Smooth muscle cell (in vitro differentiated cells): ENCODE results near the gene MLXIPL. TPM values are rescaled to one million over a fixed set of nuclear protein-coding genes. Genes with fewer than 3 reads are reported as not detected.
"Not testable (repeated sequence)": the region's sequence is repeated elsewhere in the genome, so short reads cannot be mapped to it uniquely, and the experiment has no call there.

Experiments
- DNase-seq: peaks from one replicate; lab custom pipeline; 2025; ENCODE audit not compliant: unreplicated experiment; lab: John Stamatoyannopoulos, UW
- H2AFZ ChIP-seq: fragments of 200-600 bp; sonication (generic); 2 replicates; pipeline ENCODE4 v1.6.0; 2016; ENCODE audit warnings: antibody characterized with exemption, low read depth, mild to moderate bottlenecking
- H3F3A ChIP-seq: fragments of 200-600 bp; sonication (generic); 2 replicates; pipeline ENCODE4 v1.6.0; 2017; ENCODE audit warnings: antibody characterized with exemption, low read depth
- H3K27ac ChIP-seq: fragments of 200-600 bp; sonication (generic); 2 replicates; pipeline ENCODE4 v1.5.1; 2016; ENCODE audit warnings: low read depth, mild to moderate bottlenecking
- H3K27me3 ChIP-seq: fragments of 200-600 bp; sonication (generic); 2 replicates; pipeline ENCODE4 v1.6.1; 2016; ENCODE audit warnings: low read depth, mild to moderate bottlenecking
- H3K36me3 ChIP-seq: fragments of 200-600 bp; sonication (generic); 2 replicates; pipeline ENCODE4 v1.5.1; 2016; ENCODE audit warnings: low read depth
- H3K4me1 ChIP-seq: fragments of 200-600 bp; sonication (generic); 2 replicates; pipeline ENCODE4 v1.5.1; 2016; ENCODE audit warnings: low read depth
- H3K4me2 ChIP-seq: fragments of 200-600 bp; sonication (generic); 2 replicates; pipeline ENCODE4 v1.6.0; 2016; ENCODE audit warnings: mild to moderate bottlenecking
- H3K4me3 ChIP-seq: fragments of 200-600 bp; sonication (generic); 2 replicates; pipeline ENCODE4 v1.5.1; 2016; ENCODE audit warnings: mild to moderate bottlenecking
- H3K79me2 ChIP-seq: fragments of 200-600 bp; sonication (generic); 2 replicates; pipeline ENCODE4 v1.6.0; 2016; ENCODE audit warnings: low read depth, mild to moderate bottlenecking
- H3K9ac ChIP-seq: fragments of 200-600 bp; sonication (generic); 2 replicates; pipeline ENCODE4 v1.6.0; 2016; ENCODE audit warnings: low read depth
- H3K9me3 ChIP-seq: fragments of 200-600 bp; sonication (generic); replicated peaks from 2 replicates; pipeline ENCODE4 v1.5.1; 2016; ENCODE audit warnings: low read depth
- H4K20me1 ChIP-seq: fragments of 200-600 bp; sonication (generic); 2 replicates; pipeline ENCODE4 v1.6.0; 2016; ENCODE audit warnings: low read depth
- CTCF ChIP-seq: fragments of 200-600 bp; sonication (generic); IDR thresholded peaks from 2 replicates; pipeline ENCODE4 v1.5.1; 2017; ENCODE audit warnings: borderline replicate concordance, mild to moderate bottlenecking, antibody characterized with exemption; ENCODE audit not compliant: insufficient read depth, poor library complexity, severe bottlenecking
- WGBS: methylation state at CpG from one replicate; pipeline ENCODE4 v1.1.7; 2016; ENCODE audit warnings: low lambda C conversion rate; 5-methylcytosine and 5-hydroxymethylcytosine counted together
- polyA plus RNA-seq: library from polyadenylated mRNA; unstranded; fragments of >200 nt; fragmentation: Nextera tagmentation; extraction: Ambion mirVana; gene quantifications from 2 replicates; pipeline ENCODE4 v1.2.1, GENCODE V29; 2016
- total RNA-seq: library from RNA; depleted of rRNA; stranded (reverse); fragments of >200 nt; gene quantifications from 2 replicates; pipeline ENCODE4 v1.2.3, GENCODE V29; 2014

The MLXIPL gene
- total and polyA plus RNA-seq, 2 experiments from 2014 or later, result not detected

- TF ChIP-seq CTCF, result no peak
- Histone ChIP-seq H4K20me1 (peaks cover 47% of the 10 kb centered on the region), H2AFZ (no peak overlapping the region), H3K4me1 (peaks cover 9% of the 10 kb centered on the region), H3K79me2 (peaks cover 59% of the 10 kb centered on the region), H3K9ac (no peak overlapping the region), H3K27me3 (no peaks in the 10 kb centered on the region), H3K4me2 (peak overlapping the region; percentile 97), H3K4me3 (no peak overlapping the region), H3K36me3 (peaks cover 10% of the 10 kb centered on the region), H3K9me3 (no peaks in the 10 kb centered on the region), H3F3A (peaks cover 11% of the 10 kb centered on the region), H3K27ac (peak overlapping the region; percentile 100)
- DNase-seq, result no peak
- 90% methylated on average over 6 of the region's 6 CpGs for WGBS
Observed at GRCh38 chr7:73555411-73555982, 68.8 kb downstream of the MLXIPL start.

- H3K4me3 ChIP-seq, H3K9me3 ChIP-seq, H3K9ac ChIP-seq, H3K4me1 ChIP-seq, H3K27ac ChIP-seq, H2AFZ ChIP-seq, H3K4me2 ChIP-seq, DNase-seq, H3K27me3 ChIP-seq, H3F3A ChIP-seq: not testable (repeated sequence)
- Histone ChIP-seq H4K20me1 (peaks cover 67% of the 10 kb centered on the region), H3K36me3 (peaks cover 15% of the 10 kb centered on the region), H3K79me2 (peaks cover 93% of the 10 kb centered on the region)
- WGBS, result 99% methylated on average over 5 of the region's 5 CpGs
Observed at GRCh38 chr7:73550093-73550492, 74.2 kb downstream of the MLXIPL start.

GRCh38 chr7:73549176-73549575, 75.1 kb downstream of the MLXIPL start:
- Histone ChIP-seq H4K20me1 (peaks cover 66% of the 10 kb centered on the region), H3F3A (no peaks in the 10 kb centered on the region), H3K27ac (no peak overlapping the region), H3K9me3 (no peaks in the 10 kb centered on the region), H3K27me3 (no peaks in the 10 kb centered on the region), H3K79me2 (peaks cover 91% of the 10 kb centered on the region), H3K4me1 (no peaks in the 10 kb centered on the region), H3K4me3 (no peak overlapping the region), H2AFZ (no peak overlapping the region), H3K4me2 (no peak overlapping the region), H3K36me3 (peaks cover 15% of the 10 kb centered on the region), H3K9ac (no peak overlapping the region)
- 97% methylated on average over 4 of the region's 4 CpGs for WGBS
- no peak for TF ChIP-seq CTCF
- no peak for DNase-seq

- 95% methylated on average over 9 of the region's 9 CpGs for WGBS
- Histone ChIP-seq H3K79me2 (peaks cover 80% of the 10 kb centered on the region), H2AFZ (no peak overlapping the region), H3F3A (no peaks in the 10 kb centered on the region), H3K4me2 (no peak overlapping the region), H3K27ac (no peak overlapping the region), H3K27me3 (no peaks in the 10 kb centered on the region), H3K9ac (no peak overlapping the region), H3K36me3 (peaks cover 15% of the 10 kb centered on the region), H3K4me3 (no peak overlapping the region), H3K9me3 (no peaks in the 10 kb centered on the region), H3K4me1 (no peaks in the 10 kb centered on the region), H4K20me1 (peaks cover 61% of the 10 kb centered on the region)
- no peak for DNase-seq
- no peak for TF ChIP-seq CTCF
Observed at GRCh38 chr7:73547841-73548240, 76.5 kb downstream of the MLXIPL start.
